Activated T-cell treated with anti-CD3 and anti-CD28 coated beads, Interleukin-2, amount 50 U/mL, for 4 hours (primary cell): ENCODE results near the gene TEKTIP1. TPM values are rescaled to one million over a fixed set of nuclear protein-coding genes. Genes with fewer than 3 reads are reported as not detected.
A peak's percentile ranks its signal among the peaks of the same experiment; 100 is the strongest.

Experiments
- ATAC-seq, 2 donors: fragments of 200-7000 bp; cut with Tn5 transposase; one replicate each; pipeline ENCODE4 v1.10.0; 2021
- DNase-seq: peaks from one replicate; pipeline ENCODE4 v3.0.0-alpha.2; 2020
- H3K27me3 Mint-ChIP-seq: one replicate; pipeline ENCODE4 v1.8.0; 2021; ENCODE audit warnings: low read depth, mixed read lengths
- H3K36me3 Mint-ChIP-seq: one replicate; pipeline ENCODE4 v1.8.0; 2022; ENCODE audit warnings: mixed read lengths; ENCODE audit not compliant: insufficient read depth
- H3K4me1 Mint-ChIP-seq: one replicate; pipeline ENCODE4 v1.8.0; 2021; ENCODE audit warnings: low read depth, mixed read lengths
- H3K4me3 Mint-ChIP-seq: one replicate; pipeline ENCODE4 v1.8.0; 2021; ENCODE audit warnings: mild to moderate bottlenecking, moderate library complexity, mixed read lengths
- H3K9me3 Mint-ChIP-seq: one replicate; pipeline ENCODE4 v1.8.0; 2021; ENCODE audit warnings: mixed read lengths
- total RNA-seq, 3 donors: library from RNA; stranded (reverse); gene quantifications; one replicate each; pipeline ENCODE4 v1.2.1, GENCODE V29; 2021

Gene TEKTIP1
- total RNA-seq, 3 donors from 2014 or later: 1.0 to 1.1 TPM; not detected in 1

GRCh38 chr19:3534375-3535234 is 4.4 kb upstream of the TEKTIP1 start:
- Mint-ChIP-seq H3K27me3 (no peaks in the 10 kb centered on the region), H3K4me3 (no peak overlapping the region), H3K9me3 (no peaks in the 10 kb centered on the region), H3K36me3 (peaks cover 18% of the 10 kb centered on the region), H3K4me1 (no peaks in the 10 kb centered on the region)
- no peak for DNase-seq
- ATAC-seq: no peak

DNA sequence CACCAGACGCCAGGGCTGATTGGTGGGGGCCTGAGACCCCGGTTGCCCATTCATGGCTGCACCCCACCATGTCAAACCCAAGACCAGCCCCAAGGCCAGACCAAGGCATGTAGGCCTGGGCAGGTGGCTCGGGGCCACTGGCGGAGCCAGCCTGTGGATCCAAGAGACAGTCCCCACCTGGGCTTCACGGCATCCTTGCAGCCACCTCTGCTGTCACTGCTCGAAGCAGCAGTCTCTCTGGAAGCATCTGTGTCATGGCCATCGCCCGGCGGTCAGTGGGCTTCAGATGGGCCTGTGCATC is 3.8 kb upstream of the TEKTIP1 start:
- ATAC-seq: peak in 1 of 2 donors; percentile 8
- no peak for DNase-seq
- Mint-ChIP-seq H3K4me1 (no peaks in the 10 kb centered on the region), H3K36me3 (peaks cover 18% of the 10 kb centered on the region), H3K27me3 (no peaks in the 10 kb centered on the region), H3K9me3 (no peaks in the 10 kb centered on the region), H3K4me3 (no peak overlapping the region)

GRCh38 chr19:3535563-3535965 is 3.4 kb upstream of the TEKTIP1 start:
- peak in 1 of 2 donors; percentile 6 for ATAC-seq
- Mint-ChIP-seq H3K27me3 (no peaks in the 10 kb centered on the region), H3K9me3 (no peaks in the 10 kb centered on the region), H3K4me1 (no peaks in the 10 kb centered on the region), H3K4me3 (no peak overlapping the region), H3K36me3 (peaks cover 18% of the 10 kb centered on the region)
- DNase-seq: no peak

GRCh38 chr19:3535981-3536380 is 3.0 kb upstream of the TEKTIP1 start:
- Mint-ChIP-seq H3K4me1 (no peaks in the 10 kb centered on the region), H3K27me3 (no peaks in the 10 kb centered on the region), H3K36me3 (peaks cover 18% of the 10 kb centered on the region), H3K4me3 (no peak overlapping the region), H3K9me3 (no peaks in the 10 kb centered on the region)
- DNase-seq: no peak
- ATAC-seq: no peak

DNA sequence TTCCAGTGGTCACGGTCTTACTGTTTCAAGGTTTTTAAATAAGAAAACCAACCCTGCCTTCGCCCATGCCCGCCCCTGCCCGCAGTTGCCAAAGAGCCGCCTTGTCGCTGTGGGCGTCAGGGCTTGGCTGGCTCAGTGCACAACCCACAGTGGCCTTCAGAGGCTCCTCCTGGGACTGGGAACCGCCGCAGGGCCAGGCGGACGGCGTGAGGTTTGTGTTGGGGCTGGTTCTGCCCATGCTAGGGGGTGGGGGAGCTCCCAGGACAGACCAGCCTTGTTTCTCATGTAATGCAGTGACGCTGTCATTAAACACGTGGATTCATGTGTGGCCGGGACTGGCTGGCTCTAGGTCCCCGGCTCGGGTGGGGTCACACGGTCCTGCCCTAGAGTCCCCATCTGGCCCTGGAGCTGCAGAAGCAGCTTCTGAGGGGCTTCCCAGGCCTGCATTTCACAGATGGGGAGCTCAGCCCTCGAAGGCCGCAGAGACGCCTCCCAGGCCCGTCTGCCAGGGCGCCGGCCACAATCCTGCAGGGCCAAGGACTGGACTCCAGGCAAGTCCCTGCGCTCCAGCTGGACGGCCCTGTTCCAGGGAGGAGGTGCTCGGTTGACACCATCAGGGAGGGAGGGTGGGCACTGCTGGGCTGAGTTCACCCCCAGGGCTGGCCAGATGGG is 2.4 kb upstream of the TEKTIP1 start:
- Mint-ChIP-seq H3K36me3 (peaks cover 15% of the 10 kb centered on the region), H3K4me1 (no peaks in the 10 kb centered on the region), H3K27me3 (no peaks in the 10 kb centered on the region), H3K9me3 (no peaks in the 10 kb centered on the region), H3K4me3 (no peak overlapping the region)
- ATAC-seq (no peak), DNase-seq (no peak)

DNA sequence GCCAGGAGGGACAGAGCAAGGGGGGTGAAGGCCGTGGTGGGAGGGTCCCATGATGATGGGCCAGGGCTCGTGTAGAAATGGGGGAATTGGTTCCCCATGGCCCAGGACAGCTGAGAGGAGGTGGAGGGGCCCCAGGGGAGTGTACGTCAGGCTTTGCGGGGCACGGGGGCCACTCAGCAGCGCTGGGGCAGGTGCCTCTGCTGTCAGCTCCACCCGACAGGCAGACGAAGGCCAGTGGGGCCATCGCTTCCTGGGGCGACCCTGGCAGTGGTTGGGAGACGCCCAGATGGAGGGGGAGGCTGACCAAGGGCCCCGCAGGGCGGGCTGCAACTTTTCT is 1.9 kb upstream of the TEKTIP1 start:
- H3K27me3 Mint-ChIP-seq: no peaks in the 10 kb centered on the region

DNA sequence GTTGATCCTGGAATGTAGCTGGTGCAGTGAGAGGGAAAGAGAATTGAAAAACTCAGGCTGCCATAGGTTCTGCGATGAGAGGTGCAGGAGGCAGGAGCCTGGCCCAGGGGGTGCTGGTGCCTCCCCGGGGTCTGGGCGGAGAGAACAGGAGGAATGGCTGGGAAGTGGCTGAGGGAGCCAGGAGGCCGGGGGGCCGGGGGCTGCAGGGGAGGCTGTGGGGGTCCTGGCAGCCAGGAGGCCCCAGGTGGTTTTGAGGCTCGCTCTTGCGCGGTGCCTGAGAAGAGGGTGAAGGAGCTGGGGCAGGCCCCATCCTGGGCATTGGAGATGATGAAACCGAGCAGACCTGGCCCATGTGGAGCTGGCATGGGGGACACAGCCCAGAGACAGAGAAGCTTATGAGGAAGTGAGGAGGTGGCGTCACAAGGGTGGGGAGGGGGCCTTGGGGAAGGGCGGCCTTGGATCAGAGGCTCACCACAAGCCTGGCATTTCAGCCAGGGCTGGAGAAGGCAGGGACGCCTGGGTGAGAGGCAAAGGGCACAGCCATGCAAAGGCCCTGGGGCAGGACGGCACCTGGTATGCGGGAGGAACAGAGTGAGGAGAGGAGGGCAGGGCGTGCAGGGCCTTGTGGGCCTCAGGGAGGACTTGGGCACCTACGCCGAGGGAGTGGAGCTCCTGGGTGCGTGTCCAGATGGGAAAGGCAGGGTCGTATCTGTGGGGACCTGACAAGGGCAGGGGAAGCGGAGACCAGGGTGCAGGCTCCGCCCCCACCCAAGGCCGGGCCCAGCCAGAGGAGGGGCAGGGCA is 1.3 kb upstream of the TEKTIP1 start:
- Mint-ChIP-seq H3K4me1 (no peaks in the 10 kb centered on the region), H3K9me3 (no peaks in the 10 kb centered on the region), H3K4me3 (no peak overlapping the region), H3K36me3 (peaks cover 13% of the 10 kb centered on the region), H3K27me3 (no peaks in the 10 kb centered on the region)
- DNase-seq (no peak), ATAC-seq (peak in 1 of 2 donors; percentile 17)

More for the DNA sequence above, 1.9 kb upstream of the TEKTIP1 start:
- no peaks in the 10 kb centered on the region for H3K4me1 Mint-ChIP-seq
- H3K36me3 Mint-ChIP-seq: peaks cover 15% of the 10 kb centered on the region
- ATAC-seq (no peak), DNase-seq (no peak)
- no peaks in the 10 kb centered on the region for H3K9me3 Mint-ChIP-seq
- no peak overlapping the region for H3K4me3 Mint-ChIP-seq

DNA sequence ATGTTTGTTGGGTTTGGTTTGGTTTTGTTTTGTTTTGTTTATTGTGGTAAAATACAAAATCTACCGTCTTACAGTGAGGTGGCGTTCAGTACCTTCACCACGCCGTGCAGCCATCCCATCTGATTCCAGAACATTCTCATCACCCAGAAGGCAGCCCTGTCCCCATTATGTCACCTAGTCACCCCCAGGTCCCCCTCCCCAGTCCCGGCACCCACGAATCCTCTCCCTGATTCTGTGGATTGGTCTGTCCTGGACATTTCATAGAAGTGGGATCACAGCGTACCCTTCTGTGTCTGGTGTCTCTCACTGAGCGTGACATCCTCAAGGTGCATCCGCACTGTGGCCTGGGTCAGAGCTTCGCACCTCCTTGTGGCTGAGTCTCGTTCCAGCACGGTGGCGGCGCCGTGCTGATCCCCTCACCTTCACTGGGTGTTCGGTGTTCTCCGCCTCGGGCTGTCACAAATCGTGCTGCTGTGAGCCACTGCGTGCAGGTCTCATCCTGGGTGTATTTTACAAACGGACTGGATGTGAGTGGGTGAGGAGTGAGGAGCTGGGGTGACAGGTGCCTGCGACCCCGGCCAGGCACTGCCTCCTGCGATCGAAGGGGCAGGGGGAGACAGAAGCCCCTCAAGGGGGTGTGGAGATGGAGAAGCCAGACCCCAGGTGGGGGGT is 580 bp upstream of the TEKTIP1 start:
- Mint-ChIP-seq H3K4me3 (no peak overlapping the region), H3K9me3 (no peaks in the 10 kb centered on the region), H3K4me1 (no peaks in the 10 kb centered on the region), H3K27me3 (no peaks in the 10 kb centered on the region), H3K36me3 (peaks cover 13% of the 10 kb centered on the region)
- ATAC-seq: no peak
- DNase-seq: no peak

DNA sequence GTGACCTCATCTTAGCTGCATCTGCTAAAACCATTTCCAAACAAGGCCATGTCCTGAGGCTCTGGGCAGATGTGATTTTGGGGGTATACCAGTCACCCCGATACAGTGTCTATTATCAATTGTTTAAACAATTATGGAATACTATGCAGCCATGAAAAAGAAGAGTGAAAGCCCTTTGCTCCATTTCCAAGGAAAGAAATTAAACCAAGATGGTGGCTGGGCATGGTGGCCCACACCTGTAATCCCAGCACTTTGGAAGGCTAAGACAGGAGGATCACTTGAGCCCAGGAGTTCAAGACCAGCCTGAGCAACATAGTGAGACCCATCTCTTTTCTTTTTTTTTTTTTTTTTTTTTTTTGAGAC is 763 bp downstream of the TEKTIP1 start:
- H3K9me3 Mint-ChIP-seq: no peaks in the 10 kb centered on the region
- no peak overlapping the region for H3K4me3 Mint-ChIP-seq
- no peaks in the 10 kb centered on the region for H3K27me3 Mint-ChIP-seq
- ATAC-seq: no peak
- no peaks in the 10 kb centered on the region for H3K4me1 Mint-ChIP-seq
- peaks cover 11% of the 10 kb centered on the region for H3K36me3 Mint-ChIP-seq
- no peak for DNase-seq

GRCh38 chr19:3543150-3544057 is 4.4 kb downstream of the TEKTIP1 start:
- DNase-seq (no peak), ATAC-seq (no peak)
- no peaks in the 10 kb centered on the region for H3K9me3 Mint-ChIP-seq

GRCh38 chr19:3544058-3544376 is 5.0 kb downstream of the TEKTIP1 start:
- no peak overlapping the region for H3K4me3 Mint-ChIP-seq

More at GRCh38 chr19:3543150-3544057, 4.4 kb downstream of the TEKTIP1 start:
- no peaks in the 10 kb centered on the region for H3K27me3 Mint-ChIP-seq
- H3K36me3 Mint-ChIP-seq: peaks cover 11% of the 10 kb centered on the region
- peaks cover 6% of the 10 kb centered on the region for H3K4me1 Mint-ChIP-seq
- no peak overlapping the region for H3K4me3 Mint-ChIP-seq

DNA sequence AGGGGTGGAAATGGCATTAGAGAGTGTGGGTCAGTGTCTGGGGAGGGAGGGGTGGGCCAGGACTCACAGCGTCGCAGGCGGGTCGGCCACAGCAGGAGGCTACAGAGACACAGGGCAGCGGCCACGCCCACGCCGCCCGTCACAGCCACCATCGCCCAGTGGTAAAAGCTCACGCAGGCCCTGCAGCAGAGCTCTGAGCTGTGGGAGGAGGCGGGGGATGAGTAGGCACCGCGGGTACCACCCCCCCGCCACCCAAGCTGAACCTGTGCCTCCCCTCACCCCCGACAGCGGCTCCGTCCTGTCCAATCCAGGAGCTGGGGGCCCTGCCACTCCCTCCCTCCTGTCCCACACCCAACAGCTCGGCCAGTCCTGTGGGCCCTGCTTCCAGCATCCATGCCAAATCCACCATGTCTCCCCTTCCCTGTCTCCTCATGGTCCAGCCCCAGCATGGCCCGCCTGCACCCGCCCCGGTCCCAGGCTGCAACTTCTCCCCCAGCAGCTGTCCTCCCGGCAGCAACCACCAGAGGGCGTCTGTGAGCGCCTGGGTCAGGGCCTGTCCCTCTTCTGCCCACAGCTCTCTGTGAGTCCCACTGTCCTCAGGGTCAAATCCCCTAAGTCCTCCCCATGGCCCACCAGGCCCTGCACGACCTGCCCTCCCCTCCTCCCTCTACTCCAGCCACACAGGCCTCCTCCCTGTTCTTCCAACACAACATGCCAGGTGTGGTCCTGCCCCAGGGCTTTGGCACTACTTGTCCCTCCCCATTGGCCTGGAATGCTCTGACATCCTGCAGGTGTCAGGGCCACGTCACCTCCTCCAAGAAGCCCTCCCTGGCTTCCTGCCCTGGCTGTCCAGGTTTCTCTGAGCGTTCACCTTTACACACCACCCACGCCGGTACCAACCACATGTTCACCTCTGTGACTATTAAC is 6.0 kb downstream of the TEKTIP1 start:
- H3K27me3 Mint-ChIP-seq: no peaks in the 10 kb centered on the region
- H3K36me3 Mint-ChIP-seq: peaks cover 8% of the 10 kb centered on the region
- H3K4me3 Mint-ChIP-seq: no peak overlapping the region
- H3K9me3 Mint-ChIP-seq: no peaks in the 10 kb centered on the region
- peak; percentile 79 for DNase-seq
- peaks cover 6% of the 10 kb centered on the region for H3K4me1 Mint-ChIP-seq
- ATAC-seq: peak; percentile 74 to 82

More at GRCh38 chr19:3544058-3544376, 5.0 kb downstream of the TEKTIP1 start:
- peaks cover 8% of the 10 kb centered on the region for H3K36me3 Mint-ChIP-seq
- no peaks in the 10 kb centered on the region for H3K9me3 Mint-ChIP-seq
- peaks cover 6% of the 10 kb centered on the region for H3K4me1 Mint-ChIP-seq
- ATAC-seq (no peak), DNase-seq (no peak)
- H3K27me3 Mint-ChIP-seq: no peaks in the 10 kb centered on the region

- no peaks in the 10 kb centered on the region for H3K27me3 Mint-ChIP-seq
- DNase-seq (no peak), ATAC-seq (peak in 1 of 2 donors; percentile 30)
- H3K4me3 Mint-ChIP-seq: no peak overlapping the region
- H3K4me1 Mint-ChIP-seq: peaks cover 6% of the 10 kb centered on the region
- no peaks in the 10 kb centered on the region for H3K9me3 Mint-ChIP-seq
- peaks cover 8% of the 10 kb centered on the region for H3K36me3 Mint-ChIP-seq
Observed at GRCh38 chr19:3545669-3546034, 6.7 kb downstream of the TEKTIP1 start.
